Dendritic cell treated with granulocyte-macrophage colony-stimulating factor and Interleukin-4, amounts not matched to agents 40 ng/mL and 50 ng/mL, for 4 days (primary cell): ENCODE measurements around the gene TBC1D17.

Source experiments
- H3K27ac Mint-ChIP-seq: one replicate; pipeline ENCODE4 v1.8.0; 2022; ENCODE audit warnings: mild to moderate bottlenecking, mixed read lengths
- H3K27me3 Mint-ChIP-seq: one replicate; pipeline ENCODE4 v1.8.0; 2022; ENCODE audit warnings: mild to moderate bottlenecking, mixed read lengths
- H3K36me3 Mint-ChIP-seq: one replicate; pipeline ENCODE4 v1.8.0; 2022; ENCODE audit warnings: low read depth, mixed read lengths
- H3K4me1 Mint-ChIP-seq: one replicate; pipeline ENCODE4 v1.8.0; 2022; ENCODE audit warnings: low read depth, mixed read lengths
- H3K4me3 Mint-ChIP-seq: one replicate; pipeline ENCODE4 v1.8.0; 2022; ENCODE audit warnings: mild to moderate bottlenecking, moderate library complexity, mixed read lengths
- H3K9me3 Mint-ChIP-seq: one replicate; pipeline ENCODE4 v1.8.0; 2022; ENCODE audit warnings: mixed read lengths
- intact Hi-C: fragments of 100-400 bp; cut with micrococcal nuclease; formaldehyde crosslinking; loops from one replicate; pipeline ENCODE4 v1.15.0; 2022

The TBC1D17 gene

DNA sequence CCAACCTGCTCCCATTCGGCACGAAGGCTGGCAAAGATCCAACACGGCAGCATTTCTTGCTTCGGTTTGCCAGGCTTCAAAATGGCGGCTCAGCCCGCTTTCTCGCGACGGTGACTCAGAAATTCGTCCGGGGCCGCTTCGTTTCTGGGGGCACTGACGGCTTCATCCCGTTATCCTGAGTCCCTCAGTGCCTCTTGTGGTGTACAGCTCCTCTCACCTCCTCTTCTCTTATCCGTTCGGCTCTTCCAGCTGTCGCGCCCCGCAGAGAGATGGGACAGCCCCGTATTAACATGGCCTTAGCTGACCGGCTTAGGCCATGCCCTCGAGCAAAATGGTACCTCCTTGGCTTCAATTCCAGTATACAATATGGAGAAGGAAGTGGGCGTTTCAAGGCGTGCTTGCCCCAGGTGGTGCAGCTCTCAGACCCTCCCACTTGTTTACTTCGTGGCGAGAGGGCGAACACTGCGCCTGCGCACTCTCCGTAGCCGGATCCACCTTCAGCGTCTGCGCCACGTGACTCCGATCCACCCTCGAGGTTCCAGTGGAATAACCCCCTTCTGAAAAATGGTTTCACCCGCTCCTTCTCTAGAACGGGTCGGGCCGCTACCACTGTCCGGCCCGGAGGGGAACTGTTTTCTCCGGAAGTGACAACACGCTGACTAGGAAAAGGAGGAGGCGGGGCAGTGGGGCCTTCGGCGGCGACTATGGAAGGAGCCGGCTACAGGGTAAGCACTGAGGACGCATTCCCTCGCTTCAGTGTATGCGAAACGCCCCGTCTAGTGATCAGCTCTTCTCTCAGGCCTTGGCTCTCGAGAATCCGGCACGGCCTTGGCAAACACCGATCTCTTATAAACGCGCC, at the start of gene TBC1D17, which contains the start of gene AKT1S1:
TBC1D17 (plus strand) TSS at position 683 of the 859 bp plus-strand sequence; CDS start at position 705, 22 bp downstream.
AKT1S1 (minus strand) TSS at position 336 of the 859 bp plus-strand sequence. CDS start 4,060 bp downstream, outside the sequence.
- Mint-ChIP-seq H3K9me3 (no peaks in the 10 kb centered on the region), H3K4me3 (no peak within 1 kb of the TSS), H3K4me1 (peaks cover 78% of the 10 kb centered on the region), H3K36me3 (no peaks in the 10 kb centered on the region), H3K27me3 (no peaks in the 10 kb centered on the region), H3K27ac (no peak within 1 kb of the TSS)
- intact Hi-C loops, result loop anchor here (1.0 to 2.0 kb wide), 2 partner anchors 10 to 64 kb away; partner anchors contain the start of genes FUZ and PNKP

- Mint-ChIP-seq H3K9me3 (no peaks in the 10 kb centered on the region), H3K4me1 (peaks cover 31% of the 10 kb centered on the region), H3K27me3 (no peaks in the 10 kb centered on the region), H3K27ac (no peak overlapping the region), H3K36me3 (peaks cover 100% of the 10 kb centered on the region), H3K4me3 (no peak overlapping the region)
- intact Hi-C loops, result no loop called here
Measured at GRCh38 chr19:49829200-49829599, 48.3 kb upstream of the TBC1D17 start.

DNA sequence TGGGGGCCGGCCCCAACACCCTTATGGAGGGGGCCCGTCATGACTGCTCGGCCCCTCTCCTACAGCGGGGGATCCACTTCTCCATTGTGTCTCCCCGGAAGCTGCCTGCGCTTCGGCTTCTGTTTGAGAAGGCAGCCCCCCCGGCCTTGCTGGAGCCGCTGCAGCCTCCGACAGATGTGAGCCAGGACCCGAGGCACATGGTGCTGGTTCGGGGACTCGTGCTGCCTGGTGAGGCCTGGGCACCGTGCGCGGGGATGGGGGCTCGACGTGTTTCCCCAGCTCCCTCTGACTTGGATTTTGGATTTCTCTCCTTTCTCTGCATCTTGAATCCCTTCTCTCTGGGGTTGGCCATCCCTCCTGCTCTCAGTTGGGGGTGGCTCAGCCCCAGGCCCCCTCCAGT, 47.8 kb upstream of the TBC1D17 start:
- Mint-ChIP-seq H3K4me3 (no peak overlapping the region), H3K27ac (no peak overlapping the region), H3K9me3 (no peaks in the 10 kb centered on the region), H3K36me3 (peaks cover 100% of the 10 kb centered on the region), H3K27me3 (no peaks in the 10 kb centered on the region), H3K4me1 (peaks cover 29% of the 10 kb centered on the region)
- intact Hi-C loops, result no loop called here

- H3K36me3 Mint-ChIP-seq, result peaks cover 100% of the 10 kb centered on the region
- H3K4me3 Mint-ChIP-seq, result no peak overlapping the region
- H3K27ac Mint-ChIP-seq, result no peak overlapping the region
- intact Hi-C loops, result no loop called here
- H3K4me1 Mint-ChIP-seq, result peaks cover 29% of the 10 kb centered on the region
- H3K9me3 Mint-ChIP-seq, result no peaks in the 10 kb centered on the region
- H3K27me3 Mint-ChIP-seq, result no peaks in the 10 kb centered on the region
Measured at GRCh38 chr19:49830766-49831165, 46.7 kb upstream of the TBC1D17 start.

DNA sequence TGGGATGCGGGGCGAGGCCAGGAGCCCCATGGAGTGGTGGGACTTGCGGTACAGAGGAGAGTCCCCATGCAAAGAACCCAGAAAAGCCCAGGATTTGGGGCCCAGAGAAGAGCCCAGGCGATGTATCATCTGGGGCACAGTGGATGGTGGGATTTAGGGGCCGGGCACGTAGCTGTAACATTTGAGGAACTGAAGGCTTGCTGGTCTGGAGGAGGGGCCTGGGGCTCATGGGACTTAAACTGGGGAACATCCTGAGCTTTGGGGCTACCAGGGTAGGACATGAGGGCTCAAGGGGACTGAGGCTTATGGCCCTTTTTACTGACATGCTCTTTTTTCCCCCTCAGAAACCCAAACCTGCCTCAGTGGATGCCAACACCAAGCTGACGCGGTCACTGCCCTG, 45.9 kb upstream of the TBC1D17 start:
- Mint-ChIP-seq H3K4me3 (no peak overlapping the region), H3K36me3 (peaks cover 100% of the 10 kb centered on the region), H3K4me1 (peaks cover 29% of the 10 kb centered on the region), H3K27ac (no peak overlapping the region), H3K9me3 (no peaks in the 10 kb centered on the region), H3K27me3 (no peaks in the 10 kb centered on the region)
- intact Hi-C loops, result no loop called here

DNA sequence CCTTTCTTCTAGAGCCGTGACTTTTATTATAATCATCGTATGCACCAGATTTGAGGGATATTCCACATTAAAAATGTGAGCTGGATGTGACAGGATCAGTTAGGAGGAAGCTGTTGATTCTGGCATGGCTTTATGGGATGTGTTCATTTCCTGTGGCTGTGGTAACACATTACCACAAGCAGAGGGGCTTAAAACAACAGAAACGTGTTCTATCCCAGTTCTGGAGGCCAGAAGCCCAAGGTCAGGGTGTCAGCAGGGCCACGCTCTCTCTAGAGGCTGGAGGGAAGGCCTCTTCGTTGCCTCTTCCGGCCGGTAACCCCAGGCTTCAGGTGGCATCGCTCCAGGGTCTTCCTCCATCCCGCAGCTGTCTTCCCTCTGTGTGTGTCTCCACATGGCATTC, 44.9 kb upstream of the TBC1D17 start:
- Mint-ChIP-seq H3K4me3 (no peak overlapping the region), H3K36me3 (peaks cover 100% of the 10 kb centered on the region), H3K9me3 (no peaks in the 10 kb centered on the region), H3K27me3 (no peaks in the 10 kb centered on the region), H3K4me1 (peaks cover 29% of the 10 kb centered on the region), H3K27ac (no peak overlapping the region)
- intact Hi-C loops, result no loop called here

DNA sequence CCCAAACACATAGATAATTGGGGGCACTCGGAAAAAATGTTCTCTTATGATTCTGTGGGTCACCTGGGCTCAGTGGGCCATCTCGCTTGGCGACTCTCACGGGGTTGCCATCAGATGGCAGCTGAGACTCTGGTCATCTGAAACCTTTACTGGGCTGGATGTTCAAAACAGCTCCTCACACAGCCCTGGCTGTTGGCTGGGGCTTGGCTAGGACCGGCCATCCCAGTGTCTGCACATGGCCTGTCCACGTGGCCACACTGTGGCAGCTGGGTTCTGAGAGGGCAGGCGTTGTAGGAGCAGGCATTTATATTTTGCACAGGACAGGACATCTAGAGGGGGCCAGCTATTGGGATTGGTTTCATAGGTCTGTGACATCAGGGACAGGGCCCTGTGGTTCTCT, 43.9 kb upstream of the TBC1D17 start:
- Mint-ChIP-seq H3K4me3 (no peak overlapping the region), H3K27ac (no peak overlapping the region)
- intact Hi-C loops, result no loop called here

GRCh38 chr19:49835562-49835961, 41.9 kb upstream of the TBC1D17 start:
- no peaks in the 10 kb centered on the region for H3K9me3 Mint-ChIP-seq
- peaks cover 100% of the 10 kb centered on the region for H3K36me3 Mint-ChIP-seq

More for the DNA sequence above, 43.9 kb upstream of the TBC1D17 start:
- peaks cover 29% of the 10 kb centered on the region for H3K4me1 Mint-ChIP-seq
- peaks cover 100% of the 10 kb centered on the region for H3K36me3 Mint-ChIP-seq
- no peaks in the 10 kb centered on the region for H3K9me3 Mint-ChIP-seq
- H3K27me3 Mint-ChIP-seq, result no peaks in the 10 kb centered on the region

DNA sequence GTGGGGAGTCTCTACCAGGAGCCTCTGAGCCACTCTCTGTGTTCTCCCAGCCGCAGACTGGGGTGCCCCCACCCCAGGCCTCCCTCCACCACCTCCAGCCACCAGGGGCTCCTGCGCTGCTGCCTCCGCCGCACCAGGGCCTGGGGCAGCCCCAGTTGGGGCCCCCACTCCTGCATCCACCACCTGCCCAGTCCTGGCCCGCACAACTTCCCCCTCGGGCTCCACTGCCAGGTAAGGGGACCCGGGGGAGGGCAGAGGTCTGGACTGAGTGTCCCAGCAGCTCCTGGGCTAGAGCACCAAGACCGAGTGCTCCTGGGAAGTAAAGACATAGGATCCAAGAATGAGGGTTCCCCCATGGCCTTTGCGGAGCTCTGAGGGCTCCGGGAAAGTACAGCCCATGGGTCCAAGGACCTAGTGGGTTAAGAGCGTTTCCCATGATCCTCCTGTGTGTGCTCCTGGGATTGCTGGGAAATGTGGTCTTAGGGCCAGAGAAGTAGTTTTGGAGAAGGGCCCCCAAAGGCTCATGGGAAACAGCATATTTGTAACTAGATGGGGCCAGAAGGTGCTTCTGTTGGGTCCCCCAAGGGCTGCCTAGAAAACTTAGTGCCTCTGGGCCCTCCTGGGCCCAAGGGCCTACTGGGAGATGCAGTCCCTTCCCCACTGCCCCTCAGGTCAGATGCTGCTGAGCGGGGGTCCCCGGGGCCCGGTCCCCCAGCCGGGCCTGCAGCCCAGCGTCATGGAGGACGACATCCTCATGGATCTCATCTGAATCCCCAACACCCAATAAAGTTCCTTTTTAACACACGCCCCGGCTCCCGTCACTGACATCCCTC, 41.1 kb upstream of the TBC1D17 start:
- intact Hi-C loops, result no loop called here
- peaks cover 97% of the 10 kb centered on the region for H3K36me3 Mint-ChIP-seq
- no peak overlapping the region for H3K27ac Mint-ChIP-seq

More at GRCh38 chr19:49835562-49835961, 41.9 kb upstream of the TBC1D17 start:
- H3K4me3 Mint-ChIP-seq, result no peak overlapping the region
- intact Hi-C loops, result no loop called here
- H3K27ac Mint-ChIP-seq, result no peak overlapping the region
- H3K4me1 Mint-ChIP-seq, result peaks cover 27% of the 10 kb centered on the region
- no peaks in the 10 kb centered on the region for H3K27me3 Mint-ChIP-seq

DNA sequence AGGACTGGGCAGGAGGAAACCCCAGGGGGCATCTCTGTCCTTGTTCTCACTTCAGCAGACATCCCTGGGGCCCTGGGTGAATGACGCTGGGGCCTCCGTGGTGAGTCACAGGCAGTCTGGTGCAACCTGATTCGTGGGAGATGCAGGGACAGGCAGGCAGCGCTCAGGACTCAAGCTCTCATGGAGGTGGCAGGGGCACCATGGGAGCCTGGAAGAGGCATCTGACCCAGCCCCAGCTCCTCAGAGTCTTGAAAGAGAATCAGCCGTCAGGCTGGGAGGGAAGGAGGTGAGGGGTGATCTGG, 40.5 kb upstream of the TBC1D17 start:
- H3K27ac Mint-ChIP-seq, result no peak overlapping the region
- peaks cover 17% of the 10 kb centered on the region for H3K4me1 Mint-ChIP-seq
- intact Hi-C loops, result no loop called here
- no peaks in the 10 kb centered on the region for H3K9me3 Mint-ChIP-seq
- no peaks in the 10 kb centered on the region for H3K27me3 Mint-ChIP-seq
- peaks cover 91% of the 10 kb centered on the region for H3K36me3 Mint-ChIP-seq
- no peak overlapping the region for H3K4me3 Mint-ChIP-seq

More for the DNA sequence above, 41.1 kb upstream of the TBC1D17 start:
- Mint-ChIP-seq H3K4me3 (no peak overlapping the region), H3K9me3 (no peaks in the 10 kb centered on the region), H3K4me1 (peaks cover 23% of the 10 kb centered on the region), H3K27me3 (no peaks in the 10 kb centered on the region)

DNA sequence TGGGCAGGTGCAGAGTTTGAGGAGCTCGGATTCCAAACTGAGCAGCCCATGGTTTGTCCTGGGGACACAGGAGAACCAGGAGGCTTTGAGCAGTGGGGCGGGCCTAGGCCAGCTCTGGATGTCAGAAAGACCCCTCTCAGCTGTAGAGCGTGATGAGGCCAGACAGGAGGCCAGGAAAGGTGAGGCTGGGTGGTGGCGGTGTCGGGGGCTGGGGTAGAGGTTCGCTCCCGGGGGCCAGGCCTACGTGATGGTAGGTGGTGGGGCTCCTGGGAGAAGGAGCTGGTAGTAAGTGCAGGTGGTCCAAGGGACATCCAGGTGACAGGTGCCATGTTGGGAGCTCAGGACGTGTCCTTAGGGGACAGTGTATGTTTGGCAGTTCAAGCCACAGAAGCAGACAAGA, 40.1 kb upstream of the TBC1D17 start:
- no peak overlapping the region for H3K27ac Mint-ChIP-seq
- no peaks in the 10 kb centered on the region for H3K27me3 Mint-ChIP-seq
- H3K4me3 Mint-ChIP-seq, result no peak overlapping the region
- peaks cover 12% of the 10 kb centered on the region for H3K4me1 Mint-ChIP-seq
- no peaks in the 10 kb centered on the region for H3K9me3 Mint-ChIP-seq
- intact Hi-C loops, result no loop called here
- H3K36me3 Mint-ChIP-seq, result peaks cover 87% of the 10 kb centered on the region

GRCh38 chr19:49838885-49839588, 38.5 kb upstream of the TBC1D17 start:
- H3K4me1 Mint-ChIP-seq, result peaks cover 17% of the 10 kb centered on the region
- H3K27me3 Mint-ChIP-seq, result no peaks in the 10 kb centered on the region
- no peak overlapping the region for H3K27ac Mint-ChIP-seq
- H3K9me3 Mint-ChIP-seq, result no peaks in the 10 kb centered on the region
- H3K36me3 Mint-ChIP-seq, result peaks cover 71% of the 10 kb centered on the region
- H3K4me3 Mint-ChIP-seq, result no peak overlapping the region
- intact Hi-C loops, result no loop called here

DNA sequence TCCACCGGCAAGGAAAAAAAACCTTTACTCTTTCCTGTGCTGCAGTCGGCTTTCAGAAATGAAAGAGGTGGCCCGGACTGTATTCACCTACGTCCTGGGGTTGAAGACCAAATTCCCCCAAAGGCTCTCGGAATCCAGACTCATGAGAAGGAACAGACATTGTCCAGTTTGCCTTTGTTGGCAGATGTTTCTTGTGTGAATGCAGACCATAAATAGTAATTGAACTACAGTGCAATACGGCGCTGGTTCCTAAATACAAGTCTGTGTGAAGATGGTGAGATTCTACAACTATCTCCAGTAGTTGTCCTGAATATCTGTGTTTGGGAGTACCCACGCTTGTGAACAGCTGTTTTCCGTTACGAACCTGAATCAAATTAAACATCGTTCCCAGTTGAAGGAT, 37.8 kb upstream of the TBC1D17 start:
- H3K4me3 Mint-ChIP-seq, result no peak overlapping the region
- peaks cover 23% of the 10 kb centered on the region for H3K4me1 Mint-ChIP-seq
- H3K27me3 Mint-ChIP-seq, result no peaks in the 10 kb centered on the region
- intact Hi-C loops, result no loop called here
- H3K36me3 Mint-ChIP-seq, result peaks cover 64% of the 10 kb centered on the region
- no peak overlapping the region for H3K27ac Mint-ChIP-seq
- no peaks in the 10 kb centered on the region for H3K9me3 Mint-ChIP-seq

DNA sequence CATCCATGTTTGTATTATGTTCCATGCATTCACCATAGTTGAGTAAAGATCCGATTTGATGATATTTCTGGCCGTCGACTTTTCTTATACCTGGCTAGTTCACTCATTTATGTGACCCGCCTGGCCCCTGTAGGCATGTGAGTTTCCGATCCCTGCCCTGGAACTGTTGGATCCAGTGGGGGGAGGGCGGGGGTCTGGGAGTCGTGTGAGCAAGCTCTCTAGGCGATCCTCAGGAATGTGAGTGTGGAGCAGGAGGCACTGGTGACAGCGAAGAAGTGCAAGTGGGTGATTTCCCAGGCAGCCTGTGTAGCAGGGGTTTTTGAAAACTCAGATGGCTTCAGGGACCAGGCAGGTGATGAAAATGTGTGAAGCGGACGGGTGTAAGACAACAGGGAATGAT, 37.2 kb upstream of the TBC1D17 start:
- no peak overlapping the region for H3K4me3 Mint-ChIP-seq
- H3K27ac Mint-ChIP-seq, result no peak overlapping the region
- intact Hi-C loops, result no loop called here
- no peaks in the 10 kb centered on the region for H3K27me3 Mint-ChIP-seq
- H3K4me1 Mint-ChIP-seq, result peaks cover 29% of the 10 kb centered on the region
- no peaks in the 10 kb centered on the region for H3K9me3 Mint-ChIP-seq
- H3K36me3 Mint-ChIP-seq, result peaks cover 58% of the 10 kb centered on the region
